Inflammatory macrophage treated with lipopolysaccharide for 1 hour (primary cell): ENCODE data around the gene HDAC10.

Experiments
- DNase-seq, 2 donors: peaks; one replicate each; pipeline ENCODE4 v3.0.0-alpha.2; 2020 to 2022

The HDAC10 gene

DNA sequence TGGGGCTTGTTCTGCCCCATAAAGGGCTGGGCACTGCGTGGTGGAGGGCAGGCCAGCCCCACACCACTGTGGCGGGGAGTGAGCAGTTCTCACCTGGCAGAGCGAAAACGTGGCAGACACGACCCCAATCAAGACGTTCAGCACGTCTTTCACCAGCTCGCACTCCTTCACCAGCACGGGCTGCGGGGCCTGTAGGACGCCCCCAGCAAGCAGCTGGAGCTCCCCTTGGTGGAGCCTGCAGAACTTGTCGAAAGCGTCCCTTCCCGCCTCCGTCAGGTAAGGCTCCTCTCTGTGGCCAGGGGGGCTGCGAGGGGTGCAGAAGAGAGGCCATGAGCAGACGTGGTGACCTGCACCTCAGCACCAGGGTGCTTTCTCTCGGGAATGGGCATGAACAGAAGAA lies 17.8 kb downstream of the HDAC10 start:
- no peak for DNase-seq

DNA sequence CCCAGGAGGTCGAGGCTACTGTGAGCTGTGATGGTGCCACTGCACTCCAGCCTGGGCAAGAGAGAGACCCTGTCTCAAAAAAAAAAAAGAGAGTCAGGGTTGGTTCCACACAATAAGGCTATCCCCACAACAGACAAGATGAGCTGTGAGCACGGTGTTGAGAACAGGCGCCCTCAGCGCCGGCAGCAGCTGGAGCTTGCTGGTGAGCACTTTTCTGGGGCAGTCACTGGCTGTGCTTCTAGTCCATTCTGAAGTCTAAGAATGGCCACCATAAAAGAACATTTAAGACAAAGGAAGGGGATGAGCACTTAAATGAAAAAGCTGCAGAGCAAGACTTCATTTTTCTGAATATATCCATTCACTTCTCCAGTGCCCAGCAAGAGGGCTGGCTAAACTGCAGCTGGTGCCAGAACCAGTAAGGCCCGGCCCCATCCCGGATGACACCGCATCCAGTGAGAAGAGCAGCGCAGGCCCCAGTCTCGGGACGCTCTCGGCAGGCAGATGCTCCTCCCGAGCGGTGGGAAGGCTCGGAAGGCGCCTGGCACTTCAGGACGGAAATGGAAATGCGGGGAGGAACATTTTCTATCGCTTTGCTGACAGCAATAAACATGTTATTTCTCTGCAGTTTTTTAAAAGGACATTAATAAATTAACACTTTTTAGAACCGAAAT lies 18.4 kb downstream of the HDAC10 start:
- DNase-seq: no peak

GRCh38 chr22:50229370-50229769 lies 21.7 kb downstream of the HDAC10 start:
- no peak for DNase-seq

DNA sequence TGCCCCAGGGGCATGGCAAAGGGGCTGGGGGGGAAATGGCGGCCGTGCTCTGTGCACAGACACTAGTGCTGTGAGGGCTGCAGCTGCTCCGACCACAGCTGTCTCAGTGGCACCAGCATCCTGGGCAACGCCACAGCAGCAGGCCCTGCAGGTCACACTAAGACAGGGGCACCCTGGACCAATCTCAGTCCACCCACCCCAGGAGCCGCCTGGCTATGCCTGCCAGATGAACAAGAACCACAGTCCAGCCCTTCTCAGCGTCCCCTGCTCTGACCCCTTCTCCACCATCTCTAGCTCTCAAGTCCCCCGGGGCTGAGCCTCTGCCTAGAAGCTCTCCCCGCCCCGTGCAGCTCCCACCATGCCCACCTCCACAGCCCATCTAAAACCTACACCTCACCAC lies 22.7 kb downstream of the HDAC10 start:
- no peak for DNase-seq

- DNase-seq: no peak
Observed at GRCh38 chr22:50227579-50228215, 23.4 kb downstream of the HDAC10 start.

DNA sequence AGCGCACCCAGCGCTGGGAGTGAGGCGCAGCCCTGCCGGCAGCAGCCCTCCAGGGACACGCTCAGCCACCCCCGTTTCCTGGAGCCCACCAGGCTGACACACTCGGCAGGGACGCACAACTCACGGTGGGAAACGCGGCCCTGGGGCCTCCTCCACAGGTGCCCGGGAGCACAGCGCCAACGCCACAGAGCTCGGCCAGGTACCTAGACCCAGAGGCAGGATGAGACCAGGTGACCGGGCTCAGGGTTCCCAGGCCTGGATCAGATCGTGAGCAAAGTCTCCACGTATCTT lies 24.2 kb downstream of the HDAC10 start:
- DNase-seq: no peak

DNA sequence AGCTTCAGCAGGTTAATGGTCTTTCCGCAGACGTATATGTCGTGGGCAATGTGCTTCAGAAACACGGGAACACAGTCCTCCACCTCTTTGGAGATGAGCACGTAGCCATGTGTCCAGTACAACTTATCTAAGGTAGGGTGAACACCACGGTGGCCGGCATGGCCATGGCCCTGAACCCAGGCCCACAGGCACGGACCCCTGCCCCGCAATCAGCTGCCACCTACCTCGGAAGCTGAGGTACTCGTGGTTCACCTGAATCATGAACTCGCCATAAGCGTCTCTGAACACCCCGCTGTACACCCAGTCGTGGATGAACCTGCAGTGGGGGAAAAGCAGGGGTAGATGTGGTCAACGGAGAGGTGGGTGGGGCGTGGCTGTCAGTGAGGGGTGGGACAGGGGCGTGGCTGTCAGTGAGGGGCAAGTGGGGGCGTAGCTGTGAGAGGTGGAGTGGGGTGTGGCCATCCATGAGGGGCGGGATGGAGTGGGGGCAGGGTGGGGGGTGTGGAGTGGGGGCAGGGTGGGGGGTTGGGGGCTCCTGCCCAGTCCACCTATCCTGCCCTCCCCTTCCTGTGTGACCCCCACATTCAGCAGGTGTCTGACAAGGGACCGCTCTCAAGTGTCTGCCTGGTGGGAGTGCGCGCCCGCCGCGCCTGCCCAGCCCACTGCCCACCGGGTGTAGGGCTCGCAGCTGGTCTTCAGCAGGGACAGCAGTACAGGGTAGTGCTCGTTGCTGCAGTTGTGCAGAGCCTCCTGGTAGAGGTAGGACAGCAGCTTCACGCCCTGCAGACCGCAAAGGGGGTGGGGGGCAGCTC lies 24.8 kb downstream of the HDAC10 start:
- no peak for DNase-seq

GRCh38 chr22:50225200-50225969 lies 25.7 kb downstream of the HDAC10 start:
- DNase-seq: no peak

- DNase-seq: no peak
Observed at GRCh38 chr22:50224071-50224470, 27.0 kb downstream of the HDAC10 start.

- DNase-seq: no peak
Observed at GRCh38 chr22:50222508-50222907, 28.6 kb downstream of the HDAC10 start.

- DNase-seq: no peak
Observed at GRCh38 chr22:50221410-50222300, 29.4 kb downstream of the HDAC10 start.

DNA sequence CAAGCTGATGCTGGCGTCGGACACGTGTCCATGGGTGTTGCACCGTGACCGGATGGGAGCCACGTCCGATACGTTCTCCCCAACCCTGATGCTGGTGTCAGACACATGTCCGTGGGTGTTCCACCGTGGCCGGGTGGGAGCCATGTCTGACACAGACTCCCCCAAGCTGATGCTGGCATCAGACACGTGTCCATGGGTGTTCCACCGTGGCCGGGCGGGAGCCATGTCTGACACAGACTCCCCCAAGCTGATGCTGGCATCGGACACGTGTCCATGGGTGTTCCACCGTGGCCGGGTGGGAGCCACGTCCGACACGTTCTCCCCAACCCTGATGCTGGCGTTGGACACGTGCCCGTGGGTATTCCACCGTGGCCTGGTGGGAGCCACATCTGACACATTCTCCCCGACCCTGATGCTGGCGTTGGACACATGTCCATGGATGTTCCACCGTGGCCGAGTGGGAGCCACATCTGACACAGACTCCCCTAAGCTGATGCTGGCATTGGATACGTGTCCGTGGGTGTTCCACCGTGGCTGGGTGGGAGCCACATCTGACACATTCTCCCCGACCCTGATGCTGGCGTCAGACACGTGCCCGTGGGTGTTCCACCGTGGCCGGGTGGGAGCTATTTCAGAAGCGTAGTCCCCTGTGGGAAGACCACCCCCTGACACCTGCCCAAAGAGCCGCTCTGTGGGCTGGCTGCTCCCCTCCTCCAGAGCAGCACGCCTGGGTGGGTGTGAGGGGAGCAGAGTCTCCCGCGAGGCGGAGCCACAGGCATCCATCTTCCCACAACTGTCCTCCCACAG lies 30.3 kb downstream of the HDAC10 start:
- DNase-seq: no peak

- no peak for DNase-seq
Observed at GRCh38 chr22:50219800-50220602, 31.1 kb downstream of the HDAC10 start.

- DNase-seq: no peak
Observed at GRCh38 chr22:50218996-50219727, 31.9 kb downstream of the HDAC10 start.

- no peak for DNase-seq
Observed at GRCh38 chr22:50218153-50218995, 32.7 kb downstream of the HDAC10 start.

- no peak for DNase-seq
Observed at GRCh38 chr22:50217543-50218152, 33.4 kb downstream of the HDAC10 start.

- DNase-seq: no peak
Observed at GRCh38 chr22:50216684-50217520, 34.2 kb downstream of the HDAC10 start.
